ENCODE results near the gene MRPL17. TPM values are rescaled to one million over a fixed set of nuclear protein-coding genes. Genes with fewer than 3 reads are reported as not detected.

The MRPL17 gene
- total and polyA plus RNA-seq, 2 of the 13 experiments (the other 11 are each of a cell fraction or from before 2014, with no cell fraction given): 59.4 to 90.0 TPM

DNA sequence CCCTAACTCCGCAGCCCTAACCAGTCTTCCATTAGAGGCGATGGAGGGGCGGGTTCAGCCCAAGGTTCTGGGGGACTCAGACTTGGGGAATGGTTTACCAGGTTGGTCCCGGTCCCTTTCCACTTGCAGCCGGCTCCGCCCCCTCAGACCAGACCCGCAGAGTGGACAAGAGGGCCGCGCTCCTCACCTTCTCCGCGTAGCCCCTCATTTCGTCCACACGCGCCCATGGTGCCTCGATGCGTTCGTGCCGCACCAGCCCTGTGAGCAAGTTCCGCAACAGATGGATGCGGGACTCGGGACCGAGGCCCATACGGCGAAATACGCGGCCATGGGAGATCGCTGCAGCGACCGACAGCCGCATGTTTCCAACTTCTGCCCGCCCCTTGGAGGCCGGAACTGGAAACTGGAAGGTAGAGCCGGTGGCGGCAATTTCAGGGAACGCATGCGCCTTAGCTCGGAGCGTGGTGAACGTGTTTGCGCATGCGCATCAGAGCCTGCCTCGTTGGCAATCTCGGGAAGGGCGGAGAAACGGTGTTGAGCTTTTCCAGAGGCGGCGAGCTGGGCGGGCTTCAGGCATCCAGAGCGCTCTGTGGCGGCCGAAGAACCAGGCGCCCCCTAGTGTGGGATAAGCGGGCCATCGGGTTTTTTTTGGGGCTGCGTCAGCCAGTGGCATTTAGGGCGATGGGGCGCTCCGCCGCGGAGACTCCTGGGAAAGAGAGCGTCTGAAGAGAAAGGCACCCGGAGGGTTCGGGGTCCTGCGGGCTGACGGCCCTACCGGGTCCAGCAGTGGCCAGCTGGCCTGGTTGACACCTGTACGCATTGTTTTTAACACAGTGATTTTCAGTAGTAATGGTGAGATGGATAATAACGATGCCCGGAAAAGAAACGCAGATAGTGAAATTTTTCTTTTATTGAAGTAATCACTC, at the start of gene MRPL17 (continued):
- TF ChIP-seq U2AF2 (IDR thresholded peaks at IDR 0.05; ENCODE audit: low read depth, low read length): no peak
- peak; percentile 28 to 93; a peak in 1 of 4 replicates for TF ChIP-seq KLF16 (CRISPR knock-in tag; IDR thresholded peaks at IDR 0.05)
- no peak for TF ChIP-seq MAFG (CRISPR knock-in tag; IDR thresholded peaks at IDR 0.05)
- TF ChIP-seq SNAPC2 (CRISPR knock-in tag; IDR thresholded peaks at IDR 0.05): 0 out of 2 replicates have a peak, but pooled peaks have one; percentile 46
- peak; percentile 42 for TF ChIP-seq PHF5A (CRISPR knock-in tag; IDR thresholded peaks at IDR 0.05; ENCODE audit: low read depth, unreplicated experiment)
- TF ChIP-seq, protein P1, sequence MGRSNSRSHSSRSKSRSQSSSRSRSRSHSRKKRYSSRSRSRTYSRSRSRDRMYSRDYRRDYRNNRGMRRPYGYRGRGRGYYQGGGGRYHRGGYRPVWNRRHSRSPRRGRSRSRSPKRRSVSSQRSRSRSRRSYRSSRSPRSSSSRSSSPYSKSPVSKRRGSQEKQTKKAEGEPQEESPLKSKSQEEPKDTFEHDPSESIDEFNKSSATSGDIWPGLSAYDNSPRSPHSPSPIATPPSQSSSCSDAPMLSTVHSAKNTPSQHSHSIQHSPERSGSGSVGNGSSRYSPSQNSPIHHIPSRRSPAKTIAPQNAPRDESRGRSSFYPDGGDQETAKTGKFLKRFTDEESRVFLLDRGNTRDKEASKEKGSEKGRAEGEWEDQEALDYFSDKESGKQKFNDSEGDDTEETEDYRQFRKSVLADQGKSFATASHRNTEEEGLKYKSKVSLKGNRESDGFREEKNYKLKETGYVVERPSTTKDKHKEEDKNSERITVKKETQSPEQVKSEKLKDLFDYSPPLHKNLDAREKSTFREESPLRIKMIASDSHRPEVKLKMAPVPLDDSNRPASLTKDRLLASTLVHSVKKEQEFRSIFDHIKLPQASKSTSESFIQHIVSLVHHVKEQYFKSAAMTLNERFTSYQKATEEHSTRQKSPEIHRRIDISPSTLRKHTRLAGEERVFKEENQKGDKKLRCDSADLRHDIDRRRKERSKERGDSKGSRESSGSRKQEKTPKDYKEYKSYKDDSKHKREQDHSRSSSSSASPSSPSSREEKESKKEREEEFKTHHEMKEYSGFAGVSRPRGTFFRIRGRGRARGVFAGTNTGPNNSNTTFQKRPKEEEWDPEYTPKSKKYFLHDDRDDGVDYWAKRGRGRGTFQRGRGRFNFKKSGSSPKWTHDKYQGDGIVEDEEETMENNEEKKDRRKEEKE (IDR thresholded peaks at IDR 0.05): no peak
- no peak for TF ChIP-seq NONO (IDR thresholded peaks at IDR 0.05)
- peak; percentile 96 for TF ChIP-seq NONO (CRISPR knock-in tag; conservative IDR thresholded peaks at IDR 0.05)
- TF ChIP-seq ZNF567 (CRISPR knock-in tag; IDR thresholded peaks at IDR 0.05; ENCODE audit: borderline replicate concordance): no peak
- TF ChIP-seq, protein P2, sequence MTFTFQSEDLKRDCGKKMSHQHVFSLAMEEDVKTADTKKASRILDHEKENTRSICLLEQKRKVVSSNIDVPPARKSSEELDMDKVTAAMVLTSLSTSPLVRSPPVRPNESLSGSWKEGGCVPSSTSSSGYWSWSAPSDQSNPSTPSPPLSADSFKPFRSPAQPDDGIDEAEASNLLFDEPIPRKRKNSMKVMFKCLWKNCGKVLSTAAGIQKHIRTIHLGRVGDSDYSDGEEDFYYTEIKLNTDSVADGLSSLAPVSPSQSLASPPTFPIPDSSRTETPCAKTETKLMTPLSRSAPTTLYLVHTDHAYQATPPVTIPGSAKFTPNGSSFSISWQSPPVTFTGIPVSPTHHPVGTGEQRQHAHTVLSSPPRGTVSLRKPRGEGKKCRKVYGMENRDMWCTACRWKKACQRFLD (CRISPR knock-in tag; IDR thresholded peaks at IDR 0.05; ENCODE audit: borderline replicate concordance): peak; percentile 89; the same call in 1 of the 2 replicates
- TF ChIP-seq SMAD1 (CRISPR knock-in tag; IDR thresholded peaks at IDR 0.05; ENCODE audit: borderline replicate concordance, low read depth): no peak
- TF ChIP-seq, protein P3, sequence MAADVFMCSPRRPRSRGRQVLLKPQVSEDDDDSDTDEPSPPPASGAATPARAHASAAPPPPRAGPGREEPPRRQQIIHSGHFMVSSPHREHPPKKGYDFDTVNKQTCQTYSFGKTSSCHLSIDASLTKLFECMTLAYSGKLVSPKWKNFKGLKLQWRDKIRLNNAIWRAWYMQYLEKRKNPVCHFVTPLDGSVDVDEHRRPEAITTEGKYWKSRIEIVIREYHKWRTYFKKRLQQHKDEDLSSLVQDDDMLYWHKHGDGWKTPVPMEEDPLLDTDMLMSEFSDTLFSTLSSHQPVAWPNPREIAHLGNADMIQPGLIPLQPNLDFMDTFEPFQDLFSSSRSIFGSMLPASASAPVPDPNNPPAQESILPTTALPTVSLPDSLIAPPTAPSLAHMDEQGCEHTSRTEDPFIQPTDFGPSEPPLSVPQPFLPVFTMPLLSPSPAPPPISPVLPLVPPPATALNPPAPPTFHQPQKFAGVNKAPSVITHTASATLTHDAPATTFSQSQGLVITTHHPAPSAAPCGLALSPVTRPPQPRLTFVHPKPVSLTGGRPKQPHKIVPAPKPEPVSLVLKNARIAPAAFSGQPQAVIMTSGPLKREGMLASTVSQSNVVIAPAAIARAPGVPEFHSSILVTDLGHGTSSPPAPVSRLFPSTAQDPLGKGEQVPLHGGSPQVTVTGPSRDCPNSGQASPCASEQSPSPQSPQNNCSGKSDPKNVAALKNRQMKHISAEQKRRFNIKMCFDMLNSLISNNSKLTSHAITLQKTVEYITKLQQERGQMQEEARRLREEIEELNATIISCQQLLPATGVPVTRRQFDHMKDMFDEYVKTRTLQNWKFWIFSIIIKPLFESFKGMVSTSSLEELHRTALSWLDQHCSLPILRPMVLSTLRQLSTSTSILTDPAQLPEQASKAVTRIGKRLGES (CRISPR knock-in tag; IDR thresholded peaks at IDR 0.05; ENCODE audit: borderline replicate concordance): no peak
- TF ChIP-seq SMARCC2 (IDR thresholded peaks at IDR 0.05): no peak
- peak; percentile 63; the same call in 1 of the 2 replicates for TF ChIP-seq ZBTB38 (CRISPR knock-in tag; IDR thresholded peaks at IDR 0.05)
- TF ChIP-seq, protein P4, sequence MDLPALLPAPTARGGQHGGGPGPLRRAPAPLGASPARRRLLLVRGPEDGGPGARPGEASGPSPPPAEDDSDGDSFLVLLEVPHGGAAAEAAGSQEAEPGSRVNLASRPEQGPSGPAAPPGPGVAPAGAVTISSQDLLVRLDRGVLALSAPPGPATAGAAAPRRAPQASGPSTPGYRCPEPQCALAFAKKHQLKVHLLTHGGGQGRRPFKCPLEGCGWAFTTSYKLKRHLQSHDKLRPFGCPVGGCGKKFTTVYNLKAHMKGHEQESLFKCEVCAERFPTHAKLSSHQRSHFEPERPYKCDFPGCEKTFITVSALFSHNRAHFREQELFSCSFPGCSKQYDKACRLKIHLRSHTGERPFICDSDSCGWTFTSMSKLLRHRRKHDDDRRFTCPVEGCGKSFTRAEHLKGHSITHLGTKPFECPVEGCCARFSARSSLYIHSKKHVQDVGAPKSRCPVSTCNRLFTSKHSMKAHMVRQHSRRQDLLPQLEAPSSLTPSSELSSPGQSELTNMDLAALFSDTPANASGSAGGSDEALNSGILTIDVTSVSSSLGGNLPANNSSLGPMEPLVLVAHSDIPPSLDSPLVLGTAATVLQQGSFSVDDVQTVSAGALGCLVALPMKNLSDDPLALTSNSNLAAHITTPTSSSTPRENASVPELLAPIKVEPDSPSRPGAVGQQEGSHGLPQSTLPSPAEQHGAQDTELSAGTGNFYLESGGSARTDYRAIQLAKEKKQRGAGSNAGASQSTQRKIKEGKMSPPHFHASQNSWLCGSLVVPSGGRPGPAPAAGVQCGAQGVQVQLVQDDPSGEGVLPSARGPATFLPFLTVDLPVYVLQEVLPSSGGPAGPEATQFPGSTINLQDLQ (CRISPR knock-in tag; IDR thresholded peaks at IDR 0.05): no peak
- peak; percentile 32 for TF ChIP-seq RXRB (CRISPR knock-in tag; IDR thresholded peaks at IDR 0.05; ENCODE audit: borderline replicate concordance)
- no peak; the same call in 1 of the 2 replicates for TF ChIP-seq FIP1L1 (IDR thresholded peaks at IDR 0.05; ENCODE audit: borderline replicate concordance, insufficient read depth, low read depth, low read length)
- TF ChIP-seq SMAD3 (CRISPR knock-in tag; IDR thresholded peaks at IDR 0.05): peak; percentile 56; the same call in 1 of the 2 replicates
- TF ChIP-seq PHF8 (CRISPR knock-in tag; IDR thresholded peaks at IDR 0.05): peak; percentile 100

Data from HepG2 (cell line).